Measurements from ENCODE around the gene DPH7.
"Not testable (repeated sequence)": the region's sequence is repeated elsewhere in the genome, so short reads cannot be mapped to it uniquely, and the experiment has no call there.

Gene DPH7

GRCh38 chr9:137521405-137521985 lies 57.2 kb downstream of the DPH7 start:
- in situ Hi-C loops (cut with MboI; ENCODE audit: low sequenced_read_pairs): no loop called here

- in situ Hi-C loops (cut with MboI; ENCODE audit: low sequenced_read_pairs): no loop called here
Observed at GRCh38 chr9:137520614-137521404, 57.9 kb downstream of the DPH7 start.

GRCh38 chr9:137519553-137519952 lies 59.2 kb downstream of the DPH7 start:
- in situ Hi-C loops (cut with MboI; ENCODE audit: low sequenced_read_pairs): no loop called here

GRCh38 chr9:137518661-137519459 lies 59.9 kb downstream of the DPH7 start:
- in situ Hi-C loops (cut with MboI; ENCODE audit: low sequenced_read_pairs): not testable (repeated sequence)

GRCh38 chr9:137516144-137516917 lies 62.4 kb downstream of the DPH7 start:
- in situ Hi-C loops (cut with MboI; ENCODE audit: low sequenced_read_pairs): no loop called here

GRCh38 chr9:137515338-137515724 lies 63.4 kb downstream of the DPH7 start:
- in situ Hi-C loops (cut with MboI; ENCODE audit: low sequenced_read_pairs): no loop called here

- in situ Hi-C loops (cut with MboI; ENCODE audit: low sequenced_read_pairs): no loop called here
Observed at GRCh38 chr9:137514691-137515337, 63.9 kb downstream of the DPH7 start.

- in situ Hi-C loops (cut with MboI; ENCODE audit: low sequenced_read_pairs): not testable (repeated sequence)
Observed at GRCh38 chr9:137513801-137514570, 64.7 kb downstream of the DPH7 start.

GRCh38 chr9:137513136-137513535 lies 65.6 kb downstream of the DPH7 start:
- in situ Hi-C loops (cut with MboI; ENCODE audit: low sequenced_read_pairs): not testable (repeated sequence)

GRCh38 chr9:137511758-137512463 lies 66.8 kb downstream of the DPH7 start:
- in situ Hi-C loops (cut with MboI; ENCODE audit: low sequenced_read_pairs): no loop called here

- in situ Hi-C loops (cut with MboI; ENCODE audit: low sequenced_read_pairs): not testable (repeated sequence)
Observed at GRCh38 chr9:137511126-137511525, 67.6 kb downstream of the DPH7 start.

- in situ Hi-C loops (cut with MboI; ENCODE audit: low sequenced_read_pairs): no loop called here
Observed at GRCh38 chr9:137509198-137509597, 69.5 kb downstream of the DPH7 start.

- in situ Hi-C loops (cut with MboI; ENCODE audit: low sequenced_read_pairs): no loop called here
Observed at GRCh38 chr9:137506702-137507171, 72.0 kb downstream of the DPH7 start.

GRCh38 chr9:137506274-137506673 lies 72.5 kb downstream of the DPH7 start:
- in situ Hi-C loops (cut with MboI; ENCODE audit: low sequenced_read_pairs): no loop called here

GRCh38 chr9:137505421-137506140 lies 73.1 kb downstream of the DPH7 start:
- in situ Hi-C loops (cut with MboI; ENCODE audit: low sequenced_read_pairs): no loop called here

Measured in hTERT RPE-1 (cell line).